HG03108 (cell line): ENCODE results near the gene LIF.
"Not testable (repeated sequence)": the region's sequence is repeated elsewhere in the genome, so short reads cannot be mapped to it uniquely, and the experiment has no call there.

Source experiments
- ATAC-seq: cut with Tn5 transposase; IDR thresholded peaks from one replicate; pipeline ENCODE4 v1.9.1; 2021; ENCODE audit warnings: moderate library complexity; ENCODE audit not compliant: unreplicated experiment

Gene LIF

DNA sequence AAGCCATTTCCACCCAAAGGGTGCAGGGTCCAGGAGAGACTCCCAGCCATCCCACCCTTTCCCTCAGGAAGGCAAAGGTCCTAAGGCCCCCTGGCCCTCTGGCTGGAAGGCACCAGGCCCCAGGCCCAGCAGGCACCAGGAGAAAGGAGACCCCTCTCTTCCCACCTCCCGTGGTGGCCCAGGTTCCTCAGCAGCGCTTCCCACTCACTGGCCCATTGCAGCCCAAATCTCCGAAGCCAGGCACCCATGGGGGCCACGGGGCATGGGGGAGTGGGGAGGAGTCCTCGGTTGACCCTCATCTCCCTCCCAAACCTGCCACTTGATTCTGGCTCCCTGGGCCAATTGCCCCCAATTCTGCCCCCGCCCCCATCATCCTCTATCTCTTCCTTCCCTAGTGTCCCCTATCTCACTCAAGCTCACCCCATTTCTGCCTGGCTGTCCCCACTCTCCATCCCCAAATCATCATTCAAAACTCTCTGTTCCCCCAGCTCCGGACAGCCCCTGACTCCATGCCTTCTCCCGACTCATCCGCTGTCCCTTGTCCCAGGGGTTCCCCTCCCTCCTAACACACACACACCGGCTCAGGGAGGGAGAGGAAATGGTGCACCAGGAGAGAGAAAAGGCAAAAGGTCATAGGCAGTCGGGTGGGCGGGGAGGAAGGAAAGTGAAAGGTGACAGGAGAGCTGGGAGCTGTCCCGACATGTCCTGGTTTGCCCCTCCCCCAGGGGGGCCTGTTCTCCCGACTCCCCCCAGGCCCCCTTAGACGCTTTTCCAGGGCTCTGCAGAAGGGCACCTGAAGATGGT is 1.2 kb downstream of the LIF start:
- no peak for ATAC-seq

DNA sequence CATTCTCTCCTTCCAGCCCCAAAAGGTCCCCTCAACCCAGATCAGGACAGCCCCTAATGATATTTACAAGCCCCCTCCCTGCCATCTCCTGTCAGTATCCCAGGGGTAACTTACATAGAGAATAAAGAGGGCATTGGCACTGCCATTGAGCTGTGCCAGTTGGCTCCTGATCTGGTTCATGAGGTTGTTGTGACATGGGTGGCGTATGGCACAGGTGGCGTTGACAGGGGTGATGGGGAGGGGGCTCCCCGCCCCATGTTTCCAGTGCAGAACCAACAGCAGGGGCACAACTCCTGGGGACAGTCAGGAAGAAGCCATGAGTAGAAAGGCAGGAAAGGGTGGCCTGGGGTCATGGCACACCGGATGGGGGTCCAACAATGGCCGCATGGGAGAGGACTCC is 1.9 kb downstream of the LIF start:
- no peak for ATAC-seq

DNA sequence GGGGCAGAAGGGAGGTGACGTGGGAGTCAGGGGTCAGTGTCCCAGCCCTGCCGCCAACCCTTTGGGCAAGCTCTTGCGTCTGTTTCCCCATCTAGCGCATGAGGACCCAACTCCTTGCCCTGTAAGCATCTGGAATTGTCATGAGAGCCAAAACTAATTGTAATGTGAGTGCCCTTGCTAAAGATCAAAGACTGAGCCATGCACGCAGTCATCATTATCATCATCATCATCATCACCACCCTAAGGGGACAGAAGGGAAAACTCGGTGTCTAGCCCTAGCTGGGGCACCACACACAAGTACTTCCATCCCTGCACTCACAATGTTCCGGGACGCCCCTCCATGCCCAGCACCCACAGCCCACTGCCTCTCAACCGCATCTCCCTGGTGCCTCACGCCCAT is 2.5 kb downstream of the LIF start:
- ATAC-seq: no peak

DNA sequence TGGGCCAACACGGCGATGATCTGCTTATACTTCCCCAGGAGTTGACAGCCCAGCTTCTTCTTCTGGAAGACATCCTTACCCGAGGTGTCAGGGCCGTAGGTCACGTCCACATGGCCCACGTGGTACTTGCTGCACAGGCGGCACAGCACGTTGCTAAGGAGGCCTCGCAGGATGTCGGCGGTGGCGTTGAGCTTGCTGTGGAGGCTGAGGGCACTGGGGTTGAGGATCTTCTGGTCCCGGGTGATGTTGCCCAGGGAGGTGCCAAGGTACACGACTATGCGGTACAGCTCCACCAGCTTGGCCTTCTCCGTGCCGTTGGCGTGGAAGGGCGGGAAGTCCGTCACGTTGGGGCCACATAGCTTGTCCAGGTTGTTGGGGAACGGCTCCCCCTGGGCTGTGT is 2.9 kb downstream of the LIF start:
- ATAC-seq: no peak

DNA sequence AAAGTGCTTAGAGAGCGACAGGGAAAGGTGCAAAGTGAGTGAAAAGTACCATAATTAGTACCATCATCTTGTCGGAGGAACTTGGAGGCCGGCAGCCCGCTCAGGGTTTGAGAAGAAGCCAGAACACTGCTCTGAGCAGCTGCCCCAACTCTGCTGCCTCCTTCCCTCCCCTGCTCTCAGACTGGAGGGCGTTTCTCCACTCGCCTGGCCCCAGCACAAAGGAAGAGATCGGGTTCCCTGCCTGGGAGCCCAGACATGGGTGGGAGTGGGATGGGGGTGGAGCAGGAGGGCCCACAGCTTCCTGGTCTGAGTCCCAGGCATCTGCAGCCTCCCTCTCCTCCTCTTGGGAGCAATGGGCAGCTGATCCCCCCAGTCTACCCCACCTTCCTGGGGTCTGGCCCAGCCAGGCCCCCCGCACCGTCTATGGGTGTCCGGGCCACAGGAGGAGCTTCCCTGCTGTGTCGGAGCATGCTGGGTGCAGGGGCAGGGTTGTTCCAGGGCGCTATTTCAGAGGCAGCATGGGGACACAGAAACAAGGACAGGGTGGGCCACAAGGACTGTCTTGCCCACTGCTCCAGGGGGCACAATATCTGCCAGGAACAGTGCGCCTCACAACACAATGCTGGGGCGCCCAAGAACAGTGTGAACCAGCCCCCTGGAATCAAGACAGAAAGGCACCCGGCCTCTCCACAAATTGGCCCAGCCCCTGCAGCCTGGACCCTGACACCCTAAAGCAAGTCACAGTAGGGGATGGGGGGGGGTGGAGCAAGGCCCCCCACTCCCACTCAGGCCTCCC is 4.8 kb downstream of the LIF start:
- no peak for ATAC-seq

DNA sequence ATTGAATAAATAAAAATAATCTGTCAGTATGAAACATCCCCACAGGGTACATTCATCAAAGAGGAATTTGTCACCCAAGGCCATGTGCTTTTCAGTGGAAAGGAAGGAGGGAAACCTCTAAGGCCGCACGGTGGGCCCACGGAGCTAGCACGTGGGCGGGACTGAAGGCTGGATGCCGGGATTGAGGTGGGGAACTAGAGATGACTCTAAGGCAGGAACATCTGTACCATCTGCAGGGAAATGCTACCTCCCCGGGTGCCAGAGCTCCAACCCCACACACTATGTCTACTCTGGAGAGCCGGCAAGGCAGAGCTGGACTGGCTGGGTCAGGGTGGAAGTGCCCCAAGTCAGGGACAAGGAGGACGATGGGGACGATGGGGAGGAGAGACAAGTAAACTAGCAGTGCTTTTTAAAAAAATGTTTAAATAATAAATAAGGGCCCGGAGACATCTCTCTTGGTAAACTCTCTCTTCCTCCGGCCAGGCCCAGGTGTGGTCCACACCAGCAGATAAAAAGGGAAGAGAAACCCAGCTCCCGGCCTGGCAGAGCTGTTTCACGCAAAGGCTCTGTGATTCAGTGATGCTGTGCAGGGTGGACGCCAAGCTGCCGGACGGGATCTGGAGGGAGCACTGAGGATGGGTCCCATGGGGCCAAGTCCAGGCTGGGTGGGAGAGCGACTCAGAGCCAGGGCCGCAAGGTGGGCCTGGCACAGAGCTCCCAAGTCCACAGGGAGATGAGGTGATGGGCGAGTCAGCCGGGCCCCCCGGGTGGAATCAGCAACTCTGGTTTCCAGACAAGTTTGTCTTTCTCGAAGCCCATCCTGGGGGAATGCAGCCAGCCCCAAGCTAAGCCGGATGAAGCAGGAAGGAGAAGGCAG is 5.8 kb downstream of the LIF start:
- ATAC-seq: no peak

DNA sequence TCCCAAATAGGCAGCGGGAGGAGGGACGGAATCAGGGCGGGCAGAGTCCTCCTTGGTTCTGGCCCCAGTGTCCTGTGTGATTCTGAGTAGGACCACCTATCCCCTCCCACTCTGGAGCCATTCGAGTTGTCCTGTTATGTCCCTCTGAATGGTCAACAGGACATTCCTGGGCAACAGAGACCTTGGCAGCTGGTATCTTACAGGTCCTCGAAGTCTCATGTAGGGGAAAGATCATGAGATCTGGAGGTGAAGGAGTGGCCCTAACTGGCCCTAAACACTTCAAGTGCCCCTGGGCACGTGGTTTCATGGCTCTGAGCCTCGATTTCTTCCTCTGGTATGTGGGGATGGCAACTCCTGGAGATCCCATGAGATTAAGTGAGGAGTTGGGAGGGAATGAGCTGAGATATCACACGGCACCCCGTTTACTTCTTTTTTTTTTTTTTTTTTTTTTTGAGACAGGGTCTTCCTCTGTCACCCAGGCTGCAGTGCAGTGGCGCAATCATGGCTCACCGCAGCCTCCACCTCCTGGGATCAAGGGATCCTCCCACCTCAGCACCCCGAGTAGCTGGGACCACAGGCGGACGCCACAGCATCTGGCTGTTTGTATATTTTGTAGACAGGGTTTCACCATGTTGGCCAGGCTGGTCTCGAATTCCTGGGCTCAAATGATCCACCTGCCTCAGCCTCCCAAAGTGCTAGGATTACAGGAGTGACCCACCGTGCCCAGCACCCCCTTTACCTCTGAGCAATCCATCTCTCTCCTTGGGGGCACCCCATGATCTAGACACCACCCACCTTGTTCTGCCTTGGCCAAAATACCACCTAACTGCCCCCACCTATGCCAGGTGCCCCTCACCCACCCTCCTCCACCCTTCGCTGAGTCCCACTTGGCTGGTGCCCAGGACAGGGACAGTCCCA is 6.8 kb downstream of the LIF start:
- no peak for ATAC-seq

DNA sequence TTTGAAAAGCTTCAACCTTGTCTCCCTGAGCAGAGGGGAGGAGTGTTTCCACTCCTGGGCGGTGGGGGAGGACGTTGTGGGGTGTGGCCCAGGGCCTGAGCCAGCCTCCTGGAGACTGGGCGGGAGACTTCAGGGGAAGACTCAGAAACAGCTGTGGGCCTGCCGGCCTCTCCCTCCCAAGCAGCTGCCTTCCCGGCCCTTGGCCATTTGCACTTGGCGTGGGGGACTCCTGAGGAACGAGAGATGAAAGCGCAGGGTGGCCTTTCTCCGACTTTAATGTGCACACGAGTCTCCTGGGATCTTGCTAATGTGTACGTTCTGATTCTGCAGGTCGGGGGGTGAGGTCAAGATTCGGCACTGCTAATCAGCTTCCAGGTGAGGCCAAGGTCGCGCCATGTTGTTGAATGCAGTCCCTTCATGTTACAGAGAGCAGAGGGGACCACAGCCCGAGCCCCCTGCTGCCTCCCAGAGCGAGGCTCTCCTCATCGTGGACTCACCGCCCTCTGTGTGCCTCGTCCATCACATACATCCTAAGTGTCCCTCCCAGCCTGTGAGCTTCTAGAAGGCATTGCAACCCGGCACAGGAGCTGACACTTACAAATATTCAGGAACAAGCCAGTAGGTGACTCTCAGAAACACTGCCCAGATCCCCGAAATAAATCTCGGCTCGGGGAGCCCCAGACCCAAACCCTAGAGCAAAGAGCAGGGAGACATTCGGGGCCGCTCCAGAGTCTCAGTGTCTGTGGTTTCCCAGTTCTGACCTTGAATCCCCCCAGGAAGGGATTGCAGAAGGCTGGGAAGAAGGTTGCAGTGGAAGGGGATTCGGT is 7.7 kb downstream of the LIF start:
- no peak for ATAC-seq

DNA sequence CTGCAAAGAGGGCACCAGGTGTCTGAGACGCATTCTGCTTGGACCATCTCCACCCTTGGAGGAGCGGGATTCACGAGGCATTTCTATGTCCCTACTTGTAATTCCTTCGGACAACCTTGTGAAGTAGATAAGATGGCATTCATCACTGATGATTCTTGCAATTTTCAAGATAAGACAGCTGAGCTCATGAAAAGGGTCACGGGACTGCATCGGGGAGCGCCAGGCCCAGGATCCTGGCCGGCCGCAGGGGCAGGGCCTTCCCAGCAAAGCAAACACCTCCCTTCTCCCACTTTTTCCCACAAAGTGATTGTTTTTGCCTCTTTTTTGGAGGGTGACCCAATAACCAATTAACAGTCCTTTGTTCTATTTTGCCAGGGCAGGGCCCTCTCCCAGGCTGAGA is 8.4 kb downstream of the LIF start:
- ATAC-seq: no peak

DNA sequence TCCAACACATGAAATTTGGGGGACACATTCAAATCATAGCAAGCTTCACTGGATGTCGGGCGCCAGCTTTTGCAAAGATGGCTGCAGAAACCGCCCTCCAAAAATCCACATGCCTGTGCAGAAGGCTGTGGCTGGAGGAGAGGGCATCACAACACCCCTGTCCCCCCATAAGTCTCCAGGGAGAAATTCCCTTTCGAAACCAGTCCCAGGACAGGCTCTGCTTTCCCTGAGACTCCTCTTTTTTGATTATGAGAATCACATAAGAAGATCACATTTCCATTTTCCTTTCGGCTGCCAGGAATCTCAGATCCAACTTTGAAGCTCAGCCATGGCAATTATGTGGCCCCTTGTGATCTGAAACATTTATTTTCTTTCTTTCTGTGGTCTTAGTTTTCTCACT is 9.7 kb downstream of the LIF start:
- no peak for ATAC-seq

DNA sequence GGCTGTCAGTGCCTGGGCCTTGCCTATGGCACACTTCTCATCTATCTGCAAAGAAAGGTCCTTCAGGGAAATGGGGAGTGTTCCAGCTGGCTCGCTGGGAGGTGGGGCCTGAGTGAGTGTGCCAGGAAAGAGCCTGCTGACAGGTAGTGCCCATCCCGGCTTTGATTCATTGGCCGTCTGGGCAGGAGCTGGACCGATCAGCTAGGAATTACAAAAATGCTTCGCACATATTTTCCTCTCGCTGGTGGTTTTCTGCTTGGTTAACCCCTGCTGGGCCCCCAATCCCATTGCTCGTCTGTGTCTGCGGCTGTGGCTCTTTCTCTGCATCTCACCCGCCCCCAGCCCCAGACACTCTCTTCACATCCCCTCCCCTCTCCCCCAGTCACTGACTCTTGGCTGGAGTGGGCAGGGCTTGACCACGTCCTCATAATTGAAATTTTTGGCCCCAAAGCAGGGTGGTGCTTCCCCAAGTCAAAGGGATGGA is 10.8 kb downstream of the LIF start:
- no peak for ATAC-seq

DNA sequence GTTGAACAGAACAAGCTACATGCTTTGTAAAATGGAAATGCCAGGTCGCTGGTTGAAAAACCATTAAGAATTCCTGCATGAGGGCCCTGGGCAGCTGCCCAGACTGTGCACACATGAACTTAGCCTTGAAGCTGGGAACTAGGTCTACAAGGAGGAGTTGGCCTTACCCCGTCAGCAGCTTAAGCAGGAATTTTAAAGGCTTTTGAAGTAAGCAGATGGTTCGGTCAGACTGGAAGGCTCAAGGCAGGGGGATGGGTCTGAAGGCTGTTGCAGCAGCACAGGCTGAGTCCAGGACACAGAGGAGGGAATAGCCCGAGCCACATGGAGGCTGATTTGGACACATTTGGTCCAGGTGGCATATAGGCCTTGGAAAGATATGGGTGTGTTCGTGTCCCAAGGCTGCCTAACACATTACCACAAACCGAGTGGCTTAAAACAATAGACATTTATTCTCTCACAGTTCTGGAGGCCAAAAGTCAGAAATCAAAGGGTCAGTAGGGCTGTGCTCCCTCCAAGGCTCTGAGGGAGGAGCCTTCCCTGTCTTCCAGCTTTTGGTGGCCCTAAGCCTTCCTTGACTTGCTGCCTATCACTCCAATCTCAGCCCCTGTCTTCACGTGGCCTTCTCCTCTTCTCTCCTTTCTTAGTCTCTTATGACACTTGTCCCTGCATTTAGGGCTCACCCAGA is 11.6 kb downstream of the LIF start:
- no peak for ATAC-seq

DNA sequence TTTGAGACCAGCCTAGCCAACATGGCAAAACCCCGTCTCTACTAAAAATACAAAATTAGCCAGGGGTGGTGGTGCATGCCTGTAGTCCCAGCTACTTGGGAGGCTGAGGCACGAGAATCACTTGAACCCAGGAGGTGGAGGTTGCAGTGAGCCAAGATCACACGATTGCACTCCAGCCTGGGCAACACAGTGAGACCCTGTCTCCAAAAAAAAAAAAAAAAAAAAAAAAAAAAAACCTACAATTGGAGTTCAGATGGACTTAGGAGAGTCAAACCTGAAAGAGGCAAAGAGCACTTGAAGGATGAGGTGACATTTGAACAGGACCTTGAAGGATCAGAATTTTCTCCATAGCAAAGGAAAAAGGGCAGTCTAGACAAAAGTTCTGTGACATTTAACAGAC is 12.2 kb downstream of the LIF start:
- ATAC-seq: not testable (repeated sequence)

DNA sequence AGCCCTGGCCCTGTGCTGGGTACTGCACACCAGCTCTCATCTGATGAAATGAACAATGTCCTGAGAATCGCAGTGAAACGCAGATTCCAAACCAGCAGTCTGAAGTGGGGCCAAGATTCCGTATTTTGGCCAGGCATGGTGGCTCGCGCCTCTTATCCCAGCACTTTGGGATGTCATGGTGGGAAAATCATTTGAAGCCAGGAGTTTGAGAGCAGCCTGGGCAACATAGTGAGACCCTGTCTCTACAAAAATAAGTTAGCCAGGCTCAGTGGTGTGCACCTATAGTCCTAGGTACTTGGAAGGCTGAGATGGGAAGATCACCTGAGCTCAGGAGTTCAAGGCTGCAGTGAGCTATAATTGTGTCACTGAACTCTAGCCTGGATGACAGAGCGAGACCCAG is 13.0 kb downstream of the LIF start:
- ATAC-seq: no peak

DNA sequence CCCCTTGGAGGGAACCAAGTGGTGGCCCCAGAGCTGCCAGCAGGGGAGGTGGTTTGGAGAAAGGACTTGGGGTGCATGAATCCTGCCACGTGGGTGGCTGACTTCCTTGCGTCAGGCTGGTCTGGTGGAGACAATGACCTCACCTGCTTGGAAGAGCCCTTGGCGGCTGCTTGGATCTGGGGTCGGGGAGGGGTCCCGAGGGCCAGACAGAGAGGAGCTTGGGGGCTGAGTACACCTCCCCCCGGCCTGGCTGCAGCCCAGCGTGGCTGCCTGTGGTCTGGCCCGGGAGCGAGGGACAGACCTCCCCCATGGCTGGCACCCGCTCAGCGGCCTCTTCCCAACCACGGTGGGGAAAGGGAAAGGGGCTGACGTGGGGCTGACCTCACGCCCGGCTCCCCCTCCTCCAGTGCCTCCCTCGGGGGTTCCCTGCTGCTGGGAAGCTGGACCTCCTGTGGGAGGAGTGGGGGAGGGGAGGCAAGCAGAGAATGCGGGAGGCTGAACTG is 13.8 kb downstream of the LIF start:
- no peak for ATAC-seq

DNA sequence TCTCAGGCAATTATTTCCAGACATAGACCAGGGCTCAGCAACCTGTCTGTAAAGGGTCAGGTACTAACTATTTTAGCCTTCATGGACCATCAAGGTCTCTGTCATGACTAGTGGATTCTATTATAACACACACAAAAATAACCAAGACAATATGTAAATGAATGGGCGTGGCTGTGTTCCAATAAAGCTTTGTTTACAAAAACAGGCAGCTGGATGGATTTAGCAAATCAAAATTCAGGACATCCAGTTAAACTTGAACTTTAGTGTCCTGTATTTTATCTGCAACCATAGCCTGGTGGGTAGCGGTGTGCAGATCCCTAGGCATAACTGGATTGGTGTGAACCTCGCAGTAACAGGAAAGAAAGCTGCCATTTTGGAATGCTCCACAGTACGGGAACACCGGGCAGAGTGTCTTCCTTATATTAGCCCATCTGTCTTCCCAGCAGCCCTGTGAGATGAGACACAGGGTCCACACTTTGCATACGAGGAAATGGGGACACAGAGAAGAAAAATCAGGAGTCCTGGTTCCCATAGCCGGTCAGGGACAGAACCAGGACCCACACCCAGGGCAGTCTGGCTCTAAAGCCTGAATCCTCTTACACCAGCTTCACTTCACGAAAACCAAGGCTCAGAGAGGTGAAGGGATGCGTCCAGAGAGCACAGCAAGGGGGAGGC is 15.6 kb downstream of the LIF start:
- no peak for ATAC-seq

DNA sequence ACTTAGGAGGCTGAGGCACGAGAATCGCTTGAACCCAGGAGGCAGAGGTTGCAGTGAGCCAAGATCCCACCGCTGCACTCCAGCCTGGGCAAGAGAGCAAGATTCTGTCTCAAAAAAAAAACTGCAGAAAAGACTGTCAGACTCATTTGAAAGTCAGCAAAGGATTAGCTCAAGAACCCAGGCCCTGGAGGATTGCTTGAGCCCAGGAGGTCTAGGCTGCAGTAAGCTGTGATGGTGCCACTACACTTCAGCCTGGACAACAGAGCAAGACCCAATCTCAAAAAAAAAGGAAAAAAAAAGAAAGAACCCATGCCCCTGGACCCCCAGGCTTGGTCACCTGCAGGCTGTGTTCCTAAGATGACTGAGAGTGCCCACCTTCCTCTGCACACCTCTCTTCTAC is 16.2 kb downstream of the LIF start:
- ATAC-seq: no peak
